ENCODE results near the gene CDR2. TPM values are rescaled to one million over a fixed set of nuclear protein-coding genes. Genes with fewer than 3 reads are reported as not detected.

The CDR2 gene
- total RNA-seq, 2 donors from 2014 or later: 17.6 to 24.3 TPM

- no peak overlapping the region for H3K27ac ChIP-seq (ENCODE audit: low read depth, low read length)
- Mint-ChIP-seq H3K27me3 (ENCODE audit: insufficient read depth) (no peaks in the 10 kb centered on the region), H3K4me3 (no peak overlapping the region), H3K36me3 (ENCODE audit: low read depth) (no peaks in the 10 kb centered on the region), H3K4me1 (no peaks in the 10 kb centered on the region), H3K27ac (no peak overlapping the region), H3K9me3 (no peaks in the 10 kb centered on the region)
- no peaks in the 10 kb centered on the region for H3K4me1 ChIP-seq (ENCODE audit: control insufficient read depth, insufficient read depth, low read length)
- no peak overlapping the region for H3K4me3 ChIP-seq (ENCODE audit: low read length)
- H3K27me3 ChIP-seq (ENCODE audit: control insufficient read depth, insufficient read depth, low read length, poor library complexity, severe bottlenecking): no peaks in the 10 kb centered on the region
- no peak for DNase-seq
- no peak overlapping the region for H3K9ac ChIP-seq (ENCODE audit: extremely low read depth, low read length, poor library complexity, severe bottlenecking)
- no peaks in the 10 kb centered on the region for H3K9me3 ChIP-seq (ENCODE audit: control insufficient read depth, low read length)
- no peaks in the 10 kb centered on the region for H3K36me3 ChIP-seq (ENCODE audit: control insufficient read depth, insufficient read depth, low read length)
- no peak for TF ChIP-seq CTCF (conservative IDR thresholded peaks at IDR 0.05)
These were observed 27.8 kb upstream of the CDR2 start for GRCh38 chr16:22402191-22402590.

GRCh38 chr16:22400900-22401299 lies 26.5 kb upstream of the CDR2 start:
- TF ChIP-seq CTCF (conservative IDR thresholded peaks at IDR 0.05): no peak
- no peak overlapping the region for H3K27ac Mint-ChIP-seq
- no peaks in the 10 kb centered on the region for H3K9me3 Mint-ChIP-seq
- Histone ChIP-seq H3K4me1 (ENCODE audit: control insufficient read depth, insufficient read depth, low read length) (no peaks in the 10 kb centered on the region), H3K4me3 (ENCODE audit: low read length) (no peak overlapping the region), H3K9ac (ENCODE audit: extremely low read depth, low read length, poor library complexity, severe bottlenecking) (no peak overlapping the region), H3K9me3 (ENCODE audit: control insufficient read depth, low read length) (no peaks in the 10 kb centered on the region), H3K36me3 (ENCODE audit: control insufficient read depth, insufficient read depth, low read length) (no peaks in the 10 kb centered on the region), H3K27me3 (ENCODE audit: control insufficient read depth, insufficient read depth, low read length, poor library complexity, severe bottlenecking) (no peaks in the 10 kb centered on the region), H3K27ac (ENCODE audit: low read depth, low read length) (no peak overlapping the region)
- 93 to 100% methylated on average over 3 of the region's 3 CpGs for WGBS, 2 experiments (ENCODE audit: insufficient coverage in 1 of 2, insufficient read length in 1 of 2)
- no peak overlapping the region for H3K4me3 Mint-ChIP-seq
- DNase-seq: no peak
- no peaks in the 10 kb centered on the region for H3K27me3 Mint-ChIP-seq (ENCODE audit: insufficient read depth)
- H3K4me1 Mint-ChIP-seq: no peaks in the 10 kb centered on the region
- H3K36me3 Mint-ChIP-seq (ENCODE audit: low read depth): no peaks in the 10 kb centered on the region

- H3K4me1 ChIP-seq (ENCODE audit: control insufficient read depth, insufficient read depth, low read length): no peaks in the 10 kb centered on the region
- no peak overlapping the region for H3K4me3 Mint-ChIP-seq
- H3K27me3 ChIP-seq (ENCODE audit: control insufficient read depth, insufficient read depth, low read length, poor library complexity, severe bottlenecking): no peaks in the 10 kb centered on the region
- H3K36me3 ChIP-seq (ENCODE audit: control insufficient read depth, insufficient read depth, low read length): no peaks in the 10 kb centered on the region
- no peak for TF ChIP-seq CTCF (conservative IDR thresholded peaks at IDR 0.05)
- no peak overlapping the region for H3K9ac ChIP-seq (ENCODE audit: extremely low read depth, low read length, poor library complexity, severe bottlenecking)
- H3K27me3 Mint-ChIP-seq (ENCODE audit: insufficient read depth): no peaks in the 10 kb centered on the region
- H3K27ac Mint-ChIP-seq: no peak overlapping the region
- no peaks in the 10 kb centered on the region for H3K9me3 Mint-ChIP-seq
- no peak overlapping the region for H3K27ac ChIP-seq (ENCODE audit: low read depth, low read length)
- H3K36me3 Mint-ChIP-seq (ENCODE audit: low read depth): no peaks in the 10 kb centered on the region
- no peaks in the 10 kb centered on the region for H3K4me1 Mint-ChIP-seq
- H3K9me3 ChIP-seq (ENCODE audit: control insufficient read depth, low read length): no peaks in the 10 kb centered on the region
- no peak overlapping the region for H3K4me3 ChIP-seq (ENCODE audit: low read length)
- no peak for DNase-seq
These were observed 23.5 kb upstream of the CDR2 start for GRCh38 chr16:22397931-22398330.

Data from endodermal cell (in vitro differentiated cells).